GM19043 (cell line): ENCODE data around the gene ZFP82.

Experiments
- ATAC-seq: cut with Tn5 transposase; IDR thresholded peaks from one replicate; pipeline ENCODE4 v1.9.1; 2021; ENCODE audit warnings: low read depth; ENCODE audit not compliant: unreplicated experiment

ZFP82 gene

GRCh38 chr19:36373638-36374156 lies 44.7 kb downstream of the ZFP82 start:
- ATAC-seq = no peak

- ATAC-seq = no peak
Observed at GRCh38 chr19:36371886-36372285, 46.6 kb downstream of the ZFP82 start.

- ATAC-seq = no peak
Observed at GRCh38 chr19:36363845-36364244, 54.6 kb downstream of the ZFP82 start.
